GM23338 (cell line): ENCODE measurements around the gene TMEM14B. TPM values are rescaled to one million over a fixed set of nuclear protein-coding genes. Genes with fewer than 3 reads are reported as not detected.

Experiments used
- ATAC-seq: fragments of 200-7000 bp; cut with Tn5 transposase; 3 replicates; pipeline ENCODE4 v1.9.1; 2020
- DNase-seq: peaks from one replicate; pipeline ENCODE4 v3.0.0-alpha.2; 2015; ENCODE audit warnings: low spot score
- H2AFZ ChIP-seq: fragments of 200-600 bp; sonication (generic); 2 replicates; pipeline ENCODE4 v1.8.0; 2016; ENCODE audit warnings: antibody characterized with exemption, mild to moderate bottlenecking, moderate library complexity
- H3F3A ChIP-seq: fragments of 200-600 bp; sonication (generic); replicated peaks from 2 replicates; pipeline ENCODE4 v1.8.0; 2017; ENCODE audit warnings: antibody characterized with exemption, mixed run types, low read depth
- H3K27ac ChIP-seq: fragments of 200-600 bp; sonication (generic); 2 replicates; pipeline ENCODE4 v1.6.1; 2016; ENCODE audit warnings: low read depth
- H3K27me3 ChIP-seq: fragments of 200-600 bp; sonication (generic); 2 replicates; pipeline ENCODE4 v1.8.0; 2016; ENCODE audit warnings: mild to moderate bottlenecking, mixed run types, moderate library complexity; ENCODE audit not compliant: insufficient read depth
- H3K36me3 ChIP-seq: fragments of 200-600 bp; sonication (generic); 2 replicates; pipeline ENCODE4 v1.8.0; 2016; ENCODE audit warnings: mild to moderate bottlenecking; ENCODE audit not compliant: insufficient read depth
- H3K4me1 ChIP-seq: fragments of 200-600 bp; sonication (generic); 2 replicates; pipeline ENCODE4 v1.8.0; 2016; ENCODE audit warnings: mild to moderate bottlenecking, moderate library complexity; ENCODE audit not compliant: insufficient read depth
- H3K4me2 ChIP-seq: fragments of 200-600 bp; sonication (generic); 2 replicates; pipeline ENCODE4 v1.7.1; 2017; ENCODE audit warnings: mixed run types
- H3K4me3 ChIP-seq: fragments of 200-600 bp; sonication (generic); 2 replicates; pipeline ENCODE4 v1.6.1; 2016; ENCODE audit warnings: mixed run types
- H3K79me2 ChIP-seq: fragments of 200-600 bp; sonication (generic); replicated peaks from 2 replicates; pipeline ENCODE4 v1.8.0; 2017; ENCODE audit warnings: mild to moderate bottlenecking; ENCODE audit not compliant: insufficient read depth
- H3K9me2 ChIP-seq: fragments of 200-600 bp; sonication (generic); 2 replicates; pipeline ENCODE4 v1.8.0; 2017; ENCODE audit not compliant: insufficient read depth
- H4K20me1 ChIP-seq: fragments of 200-600 bp; sonication (generic); replicated peaks from 2 replicates; pipeline ENCODE4 v1.8.0; 2017; ENCODE audit warnings: mild to moderate bottlenecking; ENCODE audit not compliant: insufficient read depth
- H3K27ac Mint-ChIP-seq: 2 replicates; pipeline ENCODE4 v1.8.0; 2020; ENCODE audit warnings: inconsistent platforms, mild to moderate bottlenecking, moderate library complexity, mixed read lengths
- H3K27me3 Mint-ChIP-seq: 3 replicates; pipeline ENCODE4 v1.8.0; 2022; ENCODE audit warnings: low read depth, mild to moderate bottlenecking, moderate library complexity, mixed read lengths, inconsistent platforms; ENCODE audit not compliant: insufficient read depth, poor library complexity
- H3K36me3 Mint-ChIP-seq: 3 replicates; pipeline ENCODE4 v1.8.0; 2021; ENCODE audit warnings: low read depth, mild to moderate bottlenecking, inconsistent platforms, moderate library complexity, mixed read lengths
- H3K4me1 Mint-ChIP-seq: 3 replicates; pipeline ENCODE4 v1.8.0; 2020; ENCODE audit warnings: mild to moderate bottlenecking, inconsistent platforms, mixed read lengths
- H3K4me3 Mint-ChIP-seq: 3 replicates; pipeline ENCODE4 v1.8.0; 2021; ENCODE audit warnings: moderate library complexity, mild to moderate bottlenecking, inconsistent platforms, mixed read lengths
- H3K9me3 Mint-ChIP-seq: 3 replicates; pipeline ENCODE4 v1.8.0; 2020; ENCODE audit warnings: moderate library complexity, mild to moderate bottlenecking, inconsistent platforms, mixed read lengths
- CREB1 ChIP-seq: fragments of 250-450 bp; sonication (Bioruptor Pico); IDR thresholded peaks from 2 replicates; pipeline ENCODE4 v1.5.0; 2020; ENCODE audit warnings: low read depth, mild to moderate bottlenecking, moderate library complexity
- CTCF ChIP-seq, 2 experiments: fragments of 200-600 bp in 1 of 2; sonication (generic) in 1 of 2; conservative IDR thresholded peaks; 2 replicates each; pipeline versions ENCODE4 v1.5.1 to v1.6.1; 2016 to 2017; ENCODE audit warnings: antibody characterized with exemption in 2 of 2, low read depth in 2 of 2, mild to moderate bottlenecking in 2 of 2, moderate library complexity in 1 of 2
- ETS1 ChIP-seq: IDR thresholded peaks from 2 replicates; pipeline ENCODE4 v1.6.1; 2016; ENCODE audit warnings: antibody characterized with exemption
- EZH2 ChIP-seq: fragments of 200-600 bp; sonication (generic); IDR thresholded peaks from one replicate; pipeline ENCODE4 v1.8.0; 2017; ENCODE audit warnings: antibody characterized with exemption, mild to moderate bottlenecking, low read depth; ENCODE audit not compliant: unreplicated experiment
- POLR2AphosphoS5 ChIP-seq: IDR thresholded peaks from 2 replicates; pipeline ENCODE4 v1.6.1; 2016; ENCODE audit warnings: antibody characterized with exemption, low read depth
- REST ChIP-seq: IDR thresholded peaks from one replicate; pipeline ENCODE4 v1.6.1; 2018; ENCODE audit warnings: antibody characterized with exemption; ENCODE audit not compliant: unreplicated experiment
- STAT1 ChIP-seq: IDR thresholded peaks from one replicate; pipeline ENCODE4 v1.6.1; 2016; ENCODE audit warnings: antibody characterized with exemption; ENCODE audit not compliant: unreplicated experiment
- ZNF331 ChIP-seq: fragments of 250-450 bp; sonication (Bioruptor Pico); IDR thresholded peaks from 2 replicates; pipeline ENCODE4 v1.5.0; 2020; ENCODE audit warnings: low read depth, mild to moderate bottlenecking, moderate library complexity
- ZNF462 ChIP-seq: fragments of 250-450 bp; sonication (Bioruptor Pico); IDR thresholded peaks from 2 replicates; pipeline ENCODE4 v1.5.0; 2020; ENCODE audit warnings: mild to moderate bottlenecking, moderate library complexity
- polyA plus RNA-seq: library from polyadenylated mRNA; unstranded; fragments of >200 nt; fragmentation: Nextera tagmentation; extraction: Ambion mirVana; gene quantifications from 2 replicates; pipeline ENCODE4 v1.2.1, GENCODE V29; 2016
- total RNA-seq: library from RNA; depleted of rRNA; stranded (reverse); fragments of >200 nt; shearing (Covaris generic); gene quantifications from 2 replicates; pipeline ENCODE4 v1.2.3, GENCODE V29; 2014

The TMEM14B gene
- total and polyA plus RNA-seq, 2 experiments from 2014 or later: 104 to 210 TPM

- Histone ChIP-seq H3K36me3 (no peaks in the 10 kb centered on the region), H3K4me2 (no peak overlapping the region), H3K27me3 (no peaks in the 10 kb centered on the region), H4K20me1 (peaks cover 2% of the 10 kb centered on the region; the same call in 1 of the 2 replicates), H3K79me2 (peaks cover 9% of the 10 kb centered on the region), H3K27ac (no peak overlapping the region), H2AFZ (no peak overlapping the region), H3K9me2 (no peaks in the 10 kb centered on the region), H3K4me3 (no peak overlapping the region), H3K4me1 (peaks cover 32% of the 10 kb centered on the region), H3F3A (peaks cover 14% of the 10 kb centered on the region)
- no peak overlapping the region for H3K4me3 Mint-ChIP-seq
- ATAC-seq (no peak), DNase-seq (no peak)
- peaks cover 17% of the 10 kb centered on the region for H3K36me3 Mint-ChIP-seq
- H3K9me3 Mint-ChIP-seq: no peaks in the 10 kb centered on the region
- peaks cover 22% of the 10 kb centered on the region for H3K4me1 Mint-ChIP-seq
- TF ChIP-seq REST (peak; percentile 9), CTCF (conservative IDR thresholded peaks at IDR 0.05; ENCODE audit: low read depth in 2 of 2) (no peak)
- H3K27me3 Mint-ChIP-seq: peaks cover 9% of the 10 kb centered on the region
- no peak overlapping the region for H3K27ac Mint-ChIP-seq
Measured at GRCh38 chr6:10743515-10743914, 4.1 kb upstream of the TMEM14B start.

- Mint-ChIP-seq H3K36me3 (peaks cover 22% of the 10 kb centered on the region), H3K27ac (peak overlapping the region; percentile 41), H3K4me3 (no peak overlapping the region; the same call in 2 of the 3 replicates), H3K4me1 (peaks cover 31% of the 10 kb centered on the region), H3K27me3 (peaks cover 4% of the 10 kb centered on the region), H3K9me3 (no peaks in the 10 kb centered on the region)
- Histone ChIP-seq H3F3A (peaks cover 14% of the 10 kb centered on the region), H3K36me3 (peaks cover 2% of the 10 kb centered on the region; the same call in 1 of the 2 replicates), H3K4me2 (peak overlapping the region; percentile 60; the same call in 1 of the 2 replicates), H3K27me3 (no peaks in the 10 kb centered on the region), H4K20me1 (peaks cover 8% of the 10 kb centered on the region; the same call in 1 of the 2 replicates), H3K4me1 (peaks cover 38% of the 10 kb centered on the region), H3K79me2 (peaks cover 25% of the 10 kb centered on the region), H2AFZ (no peak overlapping the region), H3K9me2 (no peaks in the 10 kb centered on the region), H3K4me3 (no peak overlapping the region), H3K27ac (peak overlapping the region; percentile 84; the same call in 1 of the 2 replicates)
- peak; percentile 28 for DNase-seq
- no peak for ATAC-seq
- TF ChIP-seq EZH2 (no peak), STAT1 (no peak), ZNF462 (CRISPR knock-in tag) (no peak), ETS1 (no peak), ZNF331 (no peak), CREB1 (CRISPR knock-in tag) (no peak), POLR2AphosphoS5 (no peak)
Measured at GRCh38 chr6:10745116-10745515, 2.5 kb upstream of the TMEM14B start.
